ENCODE data around the gene MT1B. TPM values are rescaled to one million over a fixed set of nuclear protein-coding genes. Genes with fewer than 3 reads are reported as not detected.

MT1B gene
- total RNA-seq, 4 donors from 2014 or later, result not detected

- Histone ChIP-seq H3K4me1 (peaks cover 20 to 23% of the 10 kb centered on the region in 2 donors), H3K4me3 (replicated peaks in 1 of 3) (no peak overlapping the region), H3K27me3 (no peaks in the 10 kb centered on the region), H3K36me3 (peaks cover 0 to 12% of the 10 kb centered on the region in 2 donors), H3K27ac (no peak overlapping the region), H3K9me3 (no peaks in the 10 kb centered on the region)
- DNase-seq, result no peak
- 93 to 96% methylated on average over 3 of the region's 3 CpGs for WGBS, 2 donors
- TF ChIP-seq CTCF (IDR thresholded peaks at IDR 0.05) (no peak), POLR2A (IDR thresholded peaks at IDR 0.05) (no peak)
- intact Hi-C loops (cut with DNase I), result no loop called here
Observed at GRCh38 chr16:56679078-56679730, 27.5 kb downstream of the MT1B start.

- Histone ChIP-seq H3K9me3 (no peaks in the 10 kb centered on the region), H3K4me1 (peaks cover 26 to 30% of the 10 kb centered on the region in 2 donors), H3K27me3 (no peaks in the 10 kb centered on the region), H3K36me3 (peaks cover 0 to 13% of the 10 kb centered on the region in 2 donors), H3K27ac (no peak overlapping the region), H3K4me3 (replicated peaks in 1 of 3) (no peak overlapping the region)
- DNase-seq, result no peak
- WGBS, 2 donors, result 91 to 93% methylated on average over 6 of the region's 6 CpGs
- TF ChIP-seq POLR2A (IDR thresholded peaks at IDR 0.05) (no peak), CTCF (IDR thresholded peaks at IDR 0.05) (no peak)
- intact Hi-C loops (cut with DNase I), result no loop called here
Observed at GRCh38 chr16:56679818-56680217, 28.1 kb downstream of the MT1B start.

- 0 to 3% methylated on average over 20 of the region's 49 CpGs for WGBS, 2 donors
- peak in 1 of 6 experiments; percentile 7 for TF ChIP-seq CTCF (IDR thresholded peaks at IDR 0.05)
- peak; percentile 98 to 100 for TF ChIP-seq POLR2A (IDR thresholded peaks at IDR 0.05)
- intact Hi-C loops (cut with DNase I), result no loop called here
- Histone ChIP-seq H3K27ac (peak within 1 kb of the TSS; percentile 89 to 94 (median 92)), H3K4me3 (replicated peaks in 1 of 3) (peak within 1 kb of the TSS; percentile 84 to 98 (median 96)), H3K36me3 (peaks cover 0 to 13% of the 10 kb centered on the region in 2 donors), H3K9me3 (no peaks in the 10 kb centered on the region), H3K4me1 (peaks cover 27 to 31% of the 10 kb centered on the region in 2 donors), H3K27me3 (no peaks in the 10 kb centered on the region)
- peak; percentile 97 to 98 for DNase-seq
Observed at GRCh38 chr16:56681939-56682702, 30.4 kb downstream of the MT1B start, which contains the start of gene MT1X. Gene MT1X (plus strand): TSS chr16:56682470. CDS start chr16:56682541, 71 bp downstream.

GRCh38 chr16:56682703-56683397, 31.2 kb downstream of the MT1B start:
- peak in 1 of 2 donors; percentile 56 for DNase-seq
- intact Hi-C loops (cut with DNase I), result no loop called here
- Histone ChIP-seq H3K27me3 (no peaks in the 10 kb centered on the region), H3K27ac (peak overlapping the region; percentile 89 to 94 (median 92)), H3K36me3 (peaks cover 0 to 13% of the 10 kb centered on the region in 2 donors), H3K9me3 (no peaks in the 10 kb centered on the region), H3K4me1 (peaks cover 27 to 31% of the 10 kb centered on the region in 2 donors), H3K4me3 (replicated peaks in 1 of 3) (peak overlapping the region; percentile 84 to 98 (median 96))
- WGBS, 2 donors, result 16 to 27% methylated on average over 8 of the region's 8 CpGs
- TF ChIP-seq POLR2A (IDR thresholded peaks at IDR 0.05) (peak in 1 of 2 donors; percentile 2), CTCF (IDR thresholded peaks at IDR 0.05) (no peak)

Data from thyroid gland (tissue), 4 donors.